GM19397 (cell line): ENCODE data around the gene NHLRC1.

ENCODE experiments used
- ATAC-seq: cut with Tn5 transposase; IDR thresholded peaks from one replicate; pipeline ENCODE4 v1.9.1; 2021; ENCODE audit warnings: mild to moderate bottlenecking, moderate library complexity; ENCODE audit not compliant: unreplicated experiment

The NHLRC1 gene

GRCh38 chr6:18088419-18089296 is 33.8 kb downstream of the NHLRC1 start:
- ATAC-seq = no peak

GRCh38 chr6:18087396-18088165 is 34.9 kb downstream of the NHLRC1 start:
- ATAC-seq = no peak

GRCh38 chr6:18081025-18081668 is 41.3 kb downstream of the NHLRC1 start:
- ATAC-seq = no peak

GRCh38 chr6:18080544-18080943 is 41.9 kb downstream of the NHLRC1 start:
- no peak for ATAC-seq

GRCh38 chr6:18078866-18079265 is 43.6 kb downstream of the NHLRC1 start:
- ATAC-seq = no peak

GRCh38 chr6:18076231-18076630 is 46.2 kb downstream of the NHLRC1 start:
- ATAC-seq = no peak

- ATAC-seq = no peak
These were observed 49.6 kb downstream of the NHLRC1 start for GRCh38 chr6:18072841-18073240.

- no peak for ATAC-seq
These were observed 52.0 kb downstream of the NHLRC1 start for GRCh38 chr6:18070486-18070885.
